ENCODE results near the gene KCNA2.

DNA sequence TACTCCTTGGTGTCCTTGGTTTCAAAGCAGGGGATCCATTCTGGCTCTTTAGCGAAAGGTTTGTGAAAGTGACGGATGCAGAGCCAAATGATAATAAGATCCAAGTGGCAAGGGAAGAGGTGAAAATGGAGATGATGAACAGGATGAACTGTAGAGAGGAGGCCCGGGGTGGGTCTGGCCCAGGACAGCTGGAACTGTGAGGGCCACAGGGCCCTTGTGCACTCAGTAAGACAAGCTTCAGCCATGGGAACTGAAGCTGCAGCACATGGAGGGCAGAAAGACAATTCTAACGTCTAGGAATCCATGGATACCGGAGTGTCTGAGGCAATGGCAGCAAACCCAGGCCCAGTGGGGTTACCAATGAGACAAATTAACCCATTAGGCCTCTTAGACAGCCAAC lies 4.8 kb downstream of the KCNA2 start:
- TF ChIP-seq POLR2A (IDR thresholded peaks at IDR 0.05; ENCODE audit: low read depth, low read length): no peak
- TF ChIP-seq TAF1 (IDR thresholded peaks at IDR 0.05; ENCODE audit: low read depth, low read length): no peak
- no peak for TF ChIP-seq POLR2AphosphoS5 (IDR thresholded peaks at IDR 0.05; ENCODE audit: low read depth, low read length)
- no peak for TF ChIP-seq POU2F2 (IDR thresholded peaks at IDR 0.05; ENCODE audit: low read depth, low read length)
- no peak for TF ChIP-seq SPI1 (IDR thresholded peaks at IDR 0.05; ENCODE audit: low read depth, low read length)
